ENCODE data around the gene EMP3. TPM values are rescaled to one million over a fixed set of nuclear protein-coding genes. Genes with fewer than 3 reads are reported as not detected.
"Not testable (repeated sequence)": the region's sequence is repeated elsewhere in the genome, so short reads cannot be mapped to it uniquely, and the experiment has no call there.

The EMP3 gene, protein sequence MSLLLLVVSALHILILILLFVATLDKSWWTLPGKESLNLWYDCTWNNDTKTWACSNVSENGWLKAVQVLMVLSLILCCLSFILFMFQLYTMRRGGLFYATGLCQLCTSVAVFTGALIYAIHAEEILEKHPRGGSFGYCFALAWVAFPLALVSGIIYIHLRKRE
- polyA plus RNA-seq, result 43.6 TPM
- long read RNA-seq, donor 1, transcript EMP3-201 (5 exons, 876 nt), result major isoform, 21 of 21 reads
- long read RNA-seq, donor 1, partial matches to known transcripts, result 0 of 21 reads
- long read RNA-seq, donor 1, other reads (novel, unspliced or antisense), result 0 of 21 reads
- long read RNA-seq, donor 2, transcript EMP3-201 (5 exons, 876 nt), result major isoform, 33 of 38 reads
- long read RNA-seq, donor 2, partial matches to known transcripts, result 0 of 38 reads
- long read RNA-seq, donor 2, other reads (novel, unspliced or antisense), result 0 of 38 reads
- long read RNA-seq, donor 3, transcript EMP3-201 (5 exons, 876 nt), result major isoform, 16 of 30 reads
- long read RNA-seq, donor 3, partial matches to known transcripts, result 11 of 30 reads
- long read RNA-seq, donor 3, other reads (novel, unspliced or antisense), result 0 of 30 reads
- long read RNA-seq, donor 4, result 0 reads
- long read RNA-seq, donor 5, transcript EMP3-201 (5 exons, 876 nt), result major isoform, 25 of 29 reads
- long read RNA-seq, donor 5, partial matches to known transcripts, result 0 of 29 reads
- long read RNA-seq, donor 5, other reads (novel, unspliced or antisense), result 0 of 29 reads
- long read RNA-seq, donor 6, transcript EMP3-201 (5 exons, 876 nt), result major isoform, 21 of 38 reads
- long read RNA-seq, donor 6, partial matches to known transcripts, result 12 of 38 reads
- long read RNA-seq, donor 6, other reads (novel, unspliced or antisense), result 0 of 38 reads
- long read RNA-seq, donor 7, transcript EMP3-201 (5 exons, 876 nt), result major isoform, 42 of 54 reads
- long read RNA-seq, donor 7, partial matches to known transcripts, result 10 of 54 reads
- long read RNA-seq, donor 7, other reads (novel, unspliced or antisense), result 0 of 54 reads
- long read RNA-seq, donor 8, transcript EMP3-201 (5 exons, 876 nt), result major isoform, 37 of 50 reads
- long read RNA-seq, donor 8, partial matches to known transcripts, result 8 of 50 reads
- long read RNA-seq, donor 8, other reads (novel, unspliced or antisense), result 0 of 50 reads
- long read RNA-seq, donor 9, transcript EMP3-201 (5 exons, 876 nt), result major isoform, 21 of 34 reads
- long read RNA-seq, donor 9, partial matches to known transcripts, result 11 of 34 reads
- long read RNA-seq, donor 9, other reads (novel, unspliced or antisense), result 0 of 34 reads
- long read RNA-seq, donor 10, transcript EMP3-201 (5 exons, 876 nt), result major isoform, 28 of 34 reads
- long read RNA-seq, donor 10, partial matches to known transcripts, result 5 of 34 reads
- long read RNA-seq, donor 10, other reads (novel, unspliced or antisense), result 0 of 34 reads
- long read RNA-seq, donor 11, transcript EMP3-201 (5 exons, 876 nt), result major isoform, 21 of 27 reads
- long read RNA-seq, donor 11, partial matches to known transcripts, result 5 of 27 reads
- long read RNA-seq, donor 11, other reads (novel, unspliced or antisense), result 0 of 27 reads

GRCh38 chr19:48325265-48325910 is at the start of gene EMP3:
TSS of gene EMP3 (plus strand) at chr19:48325552. CDS start at chr19:48326845, 1,293 bp downstream.
- H3K4me3 ChIP-seq (ENCODE audit: low read length), result peak within 1 kb of the TSS; percentile 40
- DNase-seq, result peak; percentile 66 to 78
- H3K36me3 ChIP-seq (ENCODE audit: control insufficient read depth, insufficient read depth, low read length), result no peaks in the 10 kb centered on the region
- H3K4me1 ChIP-seq (ENCODE audit: control insufficient read depth, insufficient read depth, low read length), result peaks cover 31% of the 10 kb centered on the region
- no peaks in the 10 kb centered on the region for H3K9me3 ChIP-seq (ENCODE audit: control insufficient read depth, low read depth, low read length)
- 2% methylated on average over 7 of the region's 22 CpGs for WGBS (ENCODE audit: insufficient coverage, low lambda C conversion rate)
- no peaks in the 10 kb centered on the region for H3K27me3 ChIP-seq (ENCODE audit: control insufficient read depth, insufficient read depth, low read length)
- H3K27ac ChIP-seq (ENCODE audit: low read length), result peak within 1 kb of the TSS; percentile 69

- no CpG with 5 or more reads among the region's 9 CpGs for WGBS (ENCODE audit: insufficient coverage, low lambda C conversion rate)
- no peaks in the 10 kb centered on the region for H3K27me3 ChIP-seq (ENCODE audit: control insufficient read depth, insufficient read depth, low read length)
- no peak overlapping the region for H3K27ac ChIP-seq (ENCODE audit: low read length)
- H3K9me3 ChIP-seq (ENCODE audit: control insufficient read depth, low read depth, low read length), result peaks cover 4% of the 10 kb centered on the region
- DNase-seq, result no peak
- H3K36me3 ChIP-seq (ENCODE audit: control insufficient read depth, insufficient read depth, low read length), result peaks cover 16% of the 10 kb centered on the region
- H3K4me1 ChIP-seq (ENCODE audit: control insufficient read depth, insufficient read depth, low read length), result no peaks in the 10 kb centered on the region
- no peak overlapping the region for H3K4me3 ChIP-seq (ENCODE audit: low read length)
Measured at GRCh38 chr19:48279747-48280146, 45.6 kb upstream of the EMP3 start.

- Histone ChIP-seq H3K27me3 (ENCODE audit: control insufficient read depth, insufficient read depth, low read length) (no peaks in the 10 kb centered on the region), H3K4me1 (ENCODE audit: control insufficient read depth, insufficient read depth, low read length) (no peaks in the 10 kb centered on the region), H3K9me3 (ENCODE audit: control insufficient read depth, low read depth, low read length) (peaks cover 4% of the 10 kb centered on the region), H3K36me3 (ENCODE audit: control insufficient read depth, insufficient read depth, low read length) (peaks cover 31% of the 10 kb centered on the region), H3K27ac (ENCODE audit: low read length) (no peak overlapping the region), H3K4me3 (ENCODE audit: low read length) (no peak overlapping the region)
- no peak for DNase-seq
- WGBS (ENCODE audit: insufficient coverage, low lambda C conversion rate), result 95% methylated on average over 4 of the region's 7 CpGs
Measured at GRCh38 chr19:48283908-48284307, 41.4 kb upstream of the EMP3 start.

DNA sequence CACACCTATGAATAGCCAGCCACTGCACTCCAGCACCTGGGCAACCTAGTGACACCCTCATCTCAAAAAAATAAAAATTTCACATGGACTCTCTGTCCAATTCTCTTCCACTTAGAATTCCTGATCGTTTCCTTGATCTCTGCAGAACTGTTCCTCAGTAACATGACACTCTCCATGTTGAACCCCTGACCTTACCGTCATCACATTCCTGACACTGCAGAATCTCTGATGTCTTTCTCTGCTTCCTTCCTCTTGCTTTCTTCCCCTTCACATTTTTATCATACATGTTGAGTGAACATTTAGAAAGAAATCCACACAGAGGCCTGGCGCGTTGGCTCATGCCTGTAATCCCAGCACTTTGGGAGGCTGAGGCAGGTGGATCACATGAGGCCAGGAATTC is 40.5 kb upstream of the EMP3 start:
- H3K4me3 ChIP-seq (ENCODE audit: low read length), result no peak overlapping the region
- WGBS (ENCODE audit: insufficient coverage, low lambda C conversion rate), result 90% methylated on average over 1 of the region's 4 CpGs
- no peaks in the 10 kb centered on the region for H3K4me1 ChIP-seq (ENCODE audit: control insufficient read depth, insufficient read depth, low read length)
- H3K9me3 ChIP-seq (ENCODE audit: control insufficient read depth, low read depth, low read length), result peaks cover 4% of the 10 kb centered on the region
- no peaks in the 10 kb centered on the region for H3K27me3 ChIP-seq (ENCODE audit: control insufficient read depth, insufficient read depth, low read length)
- H3K27ac ChIP-seq (ENCODE audit: low read length), result no peak overlapping the region
- H3K36me3 ChIP-seq (ENCODE audit: control insufficient read depth, insufficient read depth, low read length), result peaks cover 31% of the 10 kb centered on the region
- DNase-seq, result no peak

- Histone ChIP-seq H3K36me3 (ENCODE audit: control insufficient read depth, insufficient read depth, low read length) (peaks cover 23% of the 10 kb centered on the region), H3K4me1 (ENCODE audit: control insufficient read depth, insufficient read depth, low read length) (peaks cover 8% of the 10 kb centered on the region), H3K27me3 (ENCODE audit: control insufficient read depth, insufficient read depth, low read length) (peaks cover 5% of the 10 kb centered on the region), H3K4me3 (ENCODE audit: low read length) (no peak overlapping the region), H3K9me3 (ENCODE audit: control insufficient read depth, low read depth, low read length) (peaks cover 4% of the 10 kb centered on the region), H3K27ac (ENCODE audit: low read length) (no peak overlapping the region)
- no peak for DNase-seq
- 80% methylated on average over 1 of the region's 3 CpGs for WGBS (ENCODE audit: insufficient coverage, low lambda C conversion rate)
Measured at GRCh38 chr19:48287748-48288147, 37.6 kb upstream of the EMP3 start.

DNA sequence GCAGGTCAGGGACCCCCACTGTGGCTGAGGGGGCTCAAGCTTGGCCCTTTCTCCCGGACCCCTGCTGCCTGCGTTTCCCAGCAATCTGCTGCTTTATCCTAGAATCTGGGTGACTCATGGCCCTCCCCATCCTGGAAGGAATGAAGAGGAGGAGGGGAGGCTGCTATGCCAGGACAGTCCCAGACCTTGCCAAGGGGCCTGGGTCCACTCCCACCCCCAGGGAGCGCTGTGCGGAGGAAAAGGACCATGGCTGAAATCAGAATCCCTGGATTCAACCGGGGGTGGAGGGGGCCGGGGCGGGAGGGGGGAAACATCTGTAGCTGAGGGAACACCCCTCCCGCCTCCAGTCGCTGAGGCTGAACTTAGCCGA is 35.0 kb upstream of the EMP3 start:
- H3K27ac ChIP-seq (ENCODE audit: low read length), result no peak overlapping the region
- peaks cover 8% of the 10 kb centered on the region for H3K4me1 ChIP-seq (ENCODE audit: control insufficient read depth, insufficient read depth, low read length)
- H3K36me3 ChIP-seq (ENCODE audit: control insufficient read depth, insufficient read depth, low read length), result peaks cover 13% of the 10 kb centered on the region
- peaks cover 5% of the 10 kb centered on the region for H3K27me3 ChIP-seq (ENCODE audit: control insufficient read depth, insufficient read depth, low read length)
- peak overlapping the region; percentile 41 for H3K4me3 ChIP-seq (ENCODE audit: low read length)
- no peak for DNase-seq
- no CpG with 5 or more reads among the region's 10 CpGs for WGBS (ENCODE audit: insufficient coverage, low lambda C conversion rate)
- H3K9me3 ChIP-seq (ENCODE audit: control insufficient read depth, low read depth, low read length), result no peaks in the 10 kb centered on the region

- peak; percentile 60 to 67 for DNase-seq
- peak overlapping the region; percentile 41 for H3K4me3 ChIP-seq (ENCODE audit: low read length)
- H3K9me3 ChIP-seq (ENCODE audit: control insufficient read depth, low read depth, low read length), result no peaks in the 10 kb centered on the region
- no CpG with 5 or more reads among the region's 45 CpGs for WGBS (ENCODE audit: insufficient coverage, low lambda C conversion rate)
- H3K36me3 ChIP-seq (ENCODE audit: control insufficient read depth, insufficient read depth, low read length), result peaks cover 9% of the 10 kb centered on the region
- H3K27ac ChIP-seq (ENCODE audit: low read length), result no peak overlapping the region
- peaks cover 8% of the 10 kb centered on the region for H3K4me1 ChIP-seq (ENCODE audit: control insufficient read depth, insufficient read depth, low read length)
- H3K27me3 ChIP-seq (ENCODE audit: control insufficient read depth, insufficient read depth, low read length), result peaks cover 5% of the 10 kb centered on the region
Measured at GRCh38 chr19:48290771-48291488, 34.4 kb upstream of the EMP3 start.

GRCh38 chr19:48291489-48291815 is 33.9 kb upstream of the EMP3 start:
- DNase-seq, result not testable (repeated sequence)

DNA sequence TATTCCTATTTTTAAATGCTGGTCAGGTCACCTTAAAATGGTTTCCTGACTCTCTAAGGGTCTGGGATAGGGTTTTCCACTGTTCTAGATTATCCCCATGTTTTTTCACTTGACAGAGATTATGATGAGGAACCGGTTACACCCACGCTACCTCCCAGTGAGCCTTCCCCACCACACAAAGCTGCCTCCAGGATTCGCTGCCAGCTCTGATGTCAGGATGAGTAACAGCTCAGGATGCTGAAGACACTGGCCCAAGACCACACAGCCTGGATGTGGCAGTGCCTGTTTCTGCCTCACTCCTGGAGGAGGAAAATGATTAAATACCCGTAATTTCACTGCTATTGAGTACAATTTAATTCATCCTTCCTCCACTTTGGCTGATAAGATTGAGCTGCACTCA is 32.6 kb upstream of the EMP3 start:
- peaks cover 5% of the 10 kb centered on the region for H3K27me3 ChIP-seq (ENCODE audit: control insufficient read depth, insufficient read depth, low read length)
- WGBS (ENCODE audit: insufficient coverage, low lambda C conversion rate), result no CpG with 5 or more reads among the region's 4 CpGs
- peaks cover 8% of the 10 kb centered on the region for H3K4me1 ChIP-seq (ENCODE audit: control insufficient read depth, insufficient read depth, low read length)
- H3K36me3 ChIP-seq (ENCODE audit: control insufficient read depth, insufficient read depth, low read length), result no peaks in the 10 kb centered on the region
- H3K9me3 ChIP-seq (ENCODE audit: control insufficient read depth, low read depth, low read length), result no peaks in the 10 kb centered on the region
- no peak for DNase-seq
- H3K27ac ChIP-seq (ENCODE audit: low read length), result no peak overlapping the region
- no peak overlapping the region for H3K4me3 ChIP-seq (ENCODE audit: low read length)

More at GRCh38 chr19:48291489-48291815, 33.9 kb upstream of the EMP3 start:
- not testable (repeated sequence) for H3K4me3 ChIP-seq (ENCODE audit: low read length); H3K36me3 ChIP-seq (ENCODE audit: control insufficient read depth, insufficient read depth, low read length); H3K4me1 ChIP-seq (ENCODE audit: control insufficient read depth, insufficient read depth, low read length); H3K9me3 ChIP-seq (ENCODE audit: control insufficient read depth, low read depth, low read length); H3K27me3 ChIP-seq (ENCODE audit: control insufficient read depth, insufficient read depth, low read length); H3K27ac ChIP-seq (ENCODE audit: low read length)
- WGBS (ENCODE audit: insufficient coverage, low lambda C conversion rate), result 6% methylated on average over 2 of the region's 11 CpGs

Data from large intestine (tissue), 12 donors.